HG02973 (cell line): Measurements from ENCODE around the gene MTFMT.
"Not testable (repeated sequence)": the region's sequence is repeated elsewhere in the genome, so short reads cannot be mapped to it uniquely, and the experiment has no call there.

Source experiments
- ATAC-seq: cut with Tn5 transposase; IDR thresholded peaks from one replicate; pipeline ENCODE4 v1.9.1; 2021; ENCODE audit warnings: moderate library complexity; ENCODE audit not compliant: unreplicated experiment

Gene MTFMT

DNA sequence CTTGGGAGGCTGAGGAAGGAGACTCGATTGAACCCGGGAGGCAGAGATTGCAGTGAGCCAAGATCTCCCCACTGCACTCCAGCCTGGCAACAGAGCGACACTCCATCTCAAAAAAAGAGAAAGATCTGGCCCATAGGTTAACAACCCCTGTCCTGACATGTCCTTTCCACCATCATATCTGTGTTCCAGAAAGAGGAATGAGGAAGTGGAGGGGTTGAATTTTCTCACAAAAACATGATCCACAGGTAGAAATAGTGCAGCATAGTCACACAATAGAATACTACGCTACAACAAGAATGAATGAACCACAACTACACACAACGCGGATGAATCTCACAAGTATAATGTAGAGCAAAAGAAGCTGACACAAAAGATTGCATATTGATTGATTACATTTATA is 11.0 kb upstream of the MTFMT start:
- no peak for ATAC-seq

DNA sequence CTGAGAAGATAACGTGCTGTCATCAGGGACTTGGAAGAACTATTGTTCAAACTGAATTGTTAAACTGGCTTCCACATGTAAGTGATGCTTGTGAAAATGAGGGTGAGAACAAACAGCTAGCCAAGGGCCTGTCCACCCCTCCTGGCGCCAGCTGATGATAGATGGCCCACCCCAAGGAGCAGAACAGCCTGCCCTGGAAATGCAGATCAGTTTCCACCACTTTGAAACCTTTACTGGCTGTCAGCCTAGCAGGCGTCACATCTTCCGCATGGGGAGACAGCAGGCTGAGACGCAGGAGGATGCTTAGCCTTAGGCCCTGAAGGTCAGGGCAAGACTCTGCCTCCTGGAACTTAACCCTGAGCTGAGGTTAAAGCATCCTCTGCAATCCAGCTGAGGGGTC is 9.4 kb upstream of the MTFMT start:
- no peak for ATAC-seq

DNA sequence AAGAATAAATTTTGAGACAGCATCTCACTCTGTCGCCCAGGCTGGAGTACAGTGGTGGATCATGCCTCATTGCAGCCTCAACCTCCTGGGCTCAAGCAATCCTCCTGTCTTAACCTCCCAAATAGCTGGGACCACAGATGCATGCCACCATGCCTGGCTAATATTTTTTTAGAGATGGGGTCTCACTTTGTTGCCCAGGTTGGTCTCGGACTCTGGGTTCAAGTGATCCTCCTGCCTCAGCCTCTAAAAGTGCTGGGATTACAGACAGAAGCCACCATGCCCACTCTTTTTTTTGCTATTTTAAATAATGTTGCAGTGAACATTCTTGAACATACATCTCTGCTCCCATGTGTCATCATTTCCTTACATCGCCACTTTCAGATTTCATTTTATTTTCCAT is 9.0 kb upstream of the MTFMT start:
- no peak for ATAC-seq

DNA sequence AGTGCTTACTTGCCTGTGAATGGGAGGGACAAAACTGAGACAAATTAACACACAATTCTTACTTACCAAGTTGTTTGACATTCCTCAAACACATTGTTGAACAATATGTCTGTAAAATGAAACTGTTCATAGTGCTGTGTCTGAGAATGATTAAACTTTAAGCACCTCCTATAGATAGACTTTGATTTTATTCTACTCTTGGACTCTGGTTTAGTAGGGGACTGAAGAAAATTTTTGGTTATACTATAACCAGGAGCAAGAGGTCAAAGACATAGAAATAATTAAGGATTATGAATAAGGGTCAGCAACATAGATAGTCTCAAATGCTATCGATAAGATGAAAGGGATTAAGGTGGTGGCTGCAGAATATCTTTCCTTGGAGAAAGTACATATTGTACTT is 7.9 kb upstream of the MTFMT start:
- ATAC-seq, result no peak

DNA sequence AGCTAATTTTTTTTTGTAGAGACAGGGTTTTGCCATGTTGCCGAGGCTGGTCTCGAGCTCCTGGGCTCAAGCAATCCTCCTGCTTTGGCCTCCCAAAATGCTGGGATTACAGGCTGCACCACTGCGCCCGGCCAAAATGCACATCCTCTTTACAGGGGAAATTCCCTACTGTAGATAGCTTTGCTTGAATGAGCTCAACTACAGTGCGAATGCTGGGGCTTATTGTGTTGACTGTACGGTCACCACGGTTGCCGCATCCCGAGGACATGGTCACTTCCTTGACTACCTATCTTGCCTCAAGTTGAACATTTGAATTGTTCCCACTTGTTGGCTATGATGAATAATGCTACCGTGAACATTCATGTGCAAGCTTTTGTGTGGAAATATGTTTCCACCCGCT is 5.3 kb upstream of the MTFMT start:
- ATAC-seq, result no peak

DNA sequence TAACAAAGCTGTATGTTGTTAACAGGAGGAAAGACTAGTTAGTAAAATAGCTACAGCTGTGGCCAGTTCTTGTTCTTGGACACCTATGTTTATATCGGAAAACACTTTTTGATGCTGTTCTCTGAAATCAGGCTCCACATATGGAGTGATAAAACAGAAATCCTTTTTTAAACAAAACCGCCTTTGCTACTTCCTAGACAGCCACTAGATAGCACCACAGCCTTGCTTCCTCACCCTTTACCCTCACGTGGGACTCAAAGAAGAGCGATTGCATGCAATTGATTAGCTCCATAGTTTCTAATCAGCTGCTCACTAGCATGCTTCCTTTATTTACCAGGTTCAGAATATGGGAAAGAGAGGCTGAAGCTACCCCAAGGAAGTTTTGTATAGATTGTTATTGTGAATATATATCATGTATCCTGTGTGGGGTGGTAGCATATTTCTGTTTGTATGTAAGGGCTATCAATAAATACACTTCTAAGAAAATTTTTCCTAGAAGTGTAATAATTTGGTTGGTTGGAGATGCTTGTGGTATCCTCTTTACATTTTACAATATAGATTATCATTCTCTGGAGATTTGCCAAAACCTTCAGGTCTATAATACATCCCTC is 4.3 kb upstream of the MTFMT start:
- ATAC-seq, result no peak

DNA sequence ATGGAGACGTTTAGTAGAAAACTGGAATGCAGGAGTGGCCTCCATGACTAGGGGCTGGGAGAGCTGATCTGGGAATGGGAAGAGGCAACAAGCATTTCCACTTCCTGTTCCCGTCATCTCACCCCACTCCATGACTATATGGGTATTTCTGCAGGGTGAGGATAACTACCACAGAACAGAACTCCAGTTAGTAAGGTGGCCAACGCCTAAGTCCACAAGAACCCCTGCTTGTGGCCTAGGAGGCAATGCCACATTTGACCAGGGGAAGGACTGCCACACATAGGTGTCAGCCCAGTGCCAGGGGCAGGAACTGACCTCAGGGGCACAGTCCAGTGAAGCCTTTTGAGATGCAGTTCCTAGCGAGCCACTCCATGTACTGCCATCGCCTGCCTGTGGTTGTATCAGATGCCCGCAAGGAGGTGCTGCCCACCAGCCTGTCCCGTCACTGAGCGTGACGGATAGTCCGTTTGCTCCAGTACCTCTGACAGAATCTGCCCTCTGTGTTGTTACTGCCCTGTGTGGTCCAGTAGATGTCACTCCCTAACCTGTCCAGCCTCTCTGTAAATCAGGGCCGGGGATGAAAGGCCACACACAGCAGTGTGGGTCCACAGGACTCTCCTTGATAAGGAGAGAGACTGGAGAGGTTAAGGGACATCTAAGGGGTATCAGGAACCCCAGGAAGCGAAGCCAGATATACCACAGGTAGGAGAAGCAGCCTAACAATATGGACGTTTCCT is 3.5 kb upstream of the MTFMT start:
- no peak for ATAC-seq

DNA sequence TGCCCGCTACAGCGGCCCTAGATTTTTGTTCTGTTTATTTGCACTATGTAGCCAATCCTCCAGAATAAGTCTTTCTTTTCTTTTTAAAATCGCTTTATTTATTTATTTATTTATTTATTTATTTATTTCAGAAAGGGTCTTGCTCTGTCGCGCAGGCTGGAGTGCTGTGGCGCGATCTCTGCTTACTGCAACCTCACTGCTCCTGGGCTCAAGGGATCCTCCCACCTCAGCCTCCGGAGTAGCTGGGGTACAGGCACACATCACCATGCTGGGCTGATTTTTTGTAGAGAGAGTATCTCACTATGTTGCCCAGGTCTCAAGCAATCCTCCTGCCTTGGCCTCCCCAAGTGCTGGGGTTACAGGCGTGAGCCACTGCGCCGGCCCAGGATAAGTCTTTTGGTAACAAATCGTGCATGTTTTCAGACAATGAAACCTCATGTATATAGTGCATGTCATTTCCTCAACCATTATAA is 333 bp upstream of the MTFMT start:
- no peak for ATAC-seq

DNA sequence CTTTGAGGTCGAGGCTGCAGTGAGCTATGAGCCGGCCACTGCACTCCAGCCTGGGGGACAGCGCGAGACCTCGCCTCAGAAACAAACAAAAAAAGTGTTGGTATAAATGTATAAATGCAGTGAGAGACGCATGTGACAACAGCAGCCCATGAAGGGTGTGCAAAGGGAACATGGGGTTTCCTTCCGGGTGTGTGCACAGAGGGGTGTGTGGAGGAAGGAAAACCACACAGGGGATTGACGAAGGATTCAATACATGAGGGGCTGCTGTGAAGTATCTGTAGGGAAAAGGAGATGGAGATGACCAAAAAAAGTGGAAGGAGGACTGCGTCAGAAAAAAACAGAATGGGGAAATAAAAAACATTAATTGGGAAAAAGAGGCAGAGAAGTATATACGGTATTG is 1.1 kb downstream of the MTFMT start:
- no peak for ATAC-seq

DNA sequence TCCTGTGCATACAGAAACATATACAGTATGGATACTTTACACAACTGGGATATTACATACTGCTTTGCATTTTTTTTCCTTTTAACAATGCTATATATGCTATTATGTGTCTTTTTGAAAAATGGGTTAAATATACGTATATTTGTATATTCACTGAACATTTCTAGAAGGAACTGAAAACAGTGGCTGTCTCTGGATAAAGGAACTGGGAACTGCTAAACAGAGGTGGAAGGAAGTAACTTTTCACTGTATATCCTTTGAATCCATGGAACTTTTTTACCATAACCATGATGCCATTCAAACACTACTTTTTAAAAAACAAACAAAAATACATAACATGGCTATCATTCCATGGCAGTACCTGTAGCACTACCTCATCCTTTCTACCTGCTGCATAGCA is 1.8 kb downstream of the MTFMT start:
- no peak for ATAC-seq

DNA sequence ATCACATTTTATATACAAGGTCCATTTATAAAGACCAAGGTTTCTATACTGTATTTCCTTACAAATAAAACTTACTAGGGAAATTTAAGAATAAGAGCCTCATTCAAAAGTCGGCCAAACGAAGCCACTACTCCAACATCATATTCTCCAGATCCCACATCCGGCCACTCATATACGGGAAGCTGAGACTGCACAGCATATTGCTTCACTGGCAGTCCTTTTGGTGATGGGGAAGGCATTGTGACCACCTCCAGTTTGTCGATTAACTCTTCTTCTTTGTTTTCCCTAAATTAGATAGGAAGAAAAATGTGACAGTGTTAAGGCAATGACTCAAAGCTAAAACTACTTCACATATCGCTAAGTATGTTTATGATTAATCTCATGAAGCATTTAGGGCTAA is 2.7 kb downstream of the MTFMT start:
- no peak for ATAC-seq

DNA sequence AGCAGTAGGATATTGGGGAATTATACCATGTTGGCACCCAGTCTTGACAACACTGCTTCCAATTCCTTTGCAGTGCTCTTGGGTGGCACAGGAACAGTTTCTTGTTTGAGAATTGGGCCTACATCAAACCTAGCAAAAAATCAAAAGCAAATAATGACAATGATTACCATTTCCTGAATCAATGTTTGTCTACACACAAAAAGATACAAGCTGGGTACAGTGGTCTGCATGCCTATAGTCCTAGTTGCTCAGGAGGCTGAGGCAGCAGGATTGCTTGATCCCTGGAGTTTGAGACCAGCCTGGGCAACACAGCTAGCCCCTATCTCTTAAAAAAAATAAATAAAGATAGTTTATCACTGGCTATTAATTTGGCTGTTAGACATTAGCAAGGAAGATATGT is 8.0 kb downstream of the MTFMT start:
- ATAC-seq, result no peak

DNA sequence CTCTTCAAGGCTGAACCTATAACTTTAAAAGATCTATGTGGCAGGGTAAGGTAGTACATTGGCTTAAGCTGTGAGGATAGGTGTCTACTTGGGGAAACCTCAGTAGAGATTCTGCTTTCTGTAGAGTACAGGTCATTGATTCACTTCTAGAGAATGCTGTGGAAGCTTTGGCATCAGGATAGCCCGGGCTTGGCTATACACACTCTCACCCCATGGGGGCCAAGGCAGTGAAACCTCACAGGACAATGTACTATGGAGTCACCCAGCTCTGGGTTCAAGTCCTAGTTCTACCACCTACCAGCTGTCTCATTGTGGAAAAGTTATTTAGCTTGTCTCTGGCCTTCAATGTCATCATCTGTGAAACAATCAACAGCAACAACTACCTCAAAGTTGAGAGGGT is 9.0 kb downstream of the MTFMT start:
- no peak for ATAC-seq

DNA sequence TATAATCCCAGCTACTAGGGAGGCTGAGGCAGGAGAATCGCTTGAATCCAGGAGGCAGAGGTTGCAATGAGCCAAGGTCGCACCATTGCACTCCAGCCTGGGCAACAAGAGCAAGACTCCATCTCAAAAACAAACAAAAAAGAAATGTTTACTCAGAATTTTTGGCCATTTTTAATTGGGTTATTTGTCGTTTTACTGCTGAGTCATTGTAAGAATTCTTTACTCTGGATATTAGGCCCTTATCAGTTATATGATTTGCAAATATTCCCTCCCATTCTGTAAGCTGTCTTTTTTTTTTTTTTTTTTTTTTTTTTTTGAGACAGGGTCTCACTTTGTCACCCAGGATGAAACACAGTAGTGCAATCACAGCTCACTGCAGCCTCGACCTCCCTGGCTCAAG is 18.2 kb downstream of the MTFMT start:
- not testable (repeated sequence) for ATAC-seq

DNA sequence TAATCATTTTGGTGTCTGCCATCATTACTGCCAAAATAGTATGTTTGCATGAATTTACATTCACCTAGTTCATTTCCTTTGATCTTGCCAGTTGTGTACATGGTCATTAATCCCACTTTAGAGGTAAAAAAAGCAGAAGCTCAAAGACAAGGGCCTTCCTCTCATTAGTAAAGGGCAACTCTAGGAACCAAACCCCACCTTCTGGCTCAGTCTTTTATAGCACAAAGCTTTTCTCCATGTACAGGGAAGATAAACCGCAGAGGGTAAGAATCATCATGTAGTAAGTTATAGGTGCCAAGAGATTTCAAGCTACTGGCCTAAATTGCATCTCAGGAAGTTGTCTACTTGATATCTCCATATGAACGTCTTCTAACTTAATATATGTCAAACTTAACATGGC is 20.5 kb downstream of the MTFMT start:
- no peak for ATAC-seq

DNA sequence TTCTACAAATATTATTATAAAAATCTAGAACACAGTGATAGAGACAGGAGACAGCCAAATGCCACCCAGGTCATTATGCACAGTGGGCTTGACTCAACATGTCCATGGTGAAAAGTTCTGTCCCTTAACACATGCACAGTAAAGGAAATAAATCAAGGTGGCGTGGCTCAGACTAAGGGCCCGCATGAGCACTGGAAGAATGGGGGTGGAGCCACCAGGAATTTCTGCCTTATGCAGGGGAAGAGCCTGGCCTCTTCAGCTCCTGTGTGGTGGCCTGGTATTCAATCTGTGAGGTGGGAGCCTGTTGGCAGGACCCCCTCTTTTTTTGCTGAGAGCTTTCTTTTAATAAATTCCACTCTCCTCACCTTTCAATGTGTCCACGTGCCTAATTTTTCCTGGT is 22.6 kb downstream of the MTFMT start:
- no peak for ATAC-seq

DNA sequence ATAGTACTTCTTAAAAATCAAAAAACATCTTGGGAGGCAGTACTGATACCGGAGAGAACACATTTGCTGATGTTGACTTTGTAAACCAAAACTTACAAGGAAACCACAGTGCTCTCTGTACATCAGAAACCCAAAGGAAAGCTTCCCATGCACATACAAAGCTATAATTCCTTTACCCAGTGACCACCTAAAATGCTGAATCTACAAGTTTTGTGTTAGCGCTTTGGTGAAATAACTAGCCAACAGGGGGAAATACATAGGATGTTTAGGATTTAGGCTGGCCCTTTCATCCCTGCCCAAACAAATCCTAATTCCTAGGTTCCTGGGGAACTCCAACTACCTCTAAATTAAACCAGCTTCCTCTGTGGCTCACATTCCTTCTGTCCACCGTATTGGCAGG is 24.4 kb downstream of the MTFMT start:
- ATAC-seq, result no peak

DNA sequence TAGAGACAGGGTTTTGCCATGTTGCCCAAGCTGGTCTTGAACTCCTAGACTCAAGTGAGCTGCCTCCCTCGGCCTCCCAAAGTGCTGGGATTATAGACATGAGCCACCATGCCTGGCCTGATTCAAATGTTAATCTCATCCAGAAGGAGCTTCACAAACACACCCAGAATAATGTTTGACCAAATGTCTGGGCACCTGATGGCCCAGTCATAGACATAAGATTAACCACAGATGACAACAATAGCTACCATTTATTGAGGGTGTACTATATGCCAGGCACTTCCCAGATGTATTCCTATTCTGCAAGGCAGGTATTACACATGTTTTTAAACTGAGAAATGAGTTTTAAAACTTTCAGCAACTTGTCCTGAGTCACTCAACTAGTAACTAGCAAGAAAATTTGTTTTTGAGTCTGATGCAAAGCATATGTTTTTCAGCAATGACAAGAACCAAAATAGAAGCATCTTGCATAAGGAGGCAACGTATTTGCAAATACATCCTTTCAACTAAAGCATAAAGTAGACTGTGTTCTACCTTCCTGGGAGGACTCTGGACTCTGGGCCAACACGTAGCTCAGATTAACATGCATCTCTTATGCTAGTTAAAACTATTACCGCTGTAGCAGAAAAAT is 31.6 kb downstream of the MTFMT start:
- ATAC-seq, result no peak

DNA sequence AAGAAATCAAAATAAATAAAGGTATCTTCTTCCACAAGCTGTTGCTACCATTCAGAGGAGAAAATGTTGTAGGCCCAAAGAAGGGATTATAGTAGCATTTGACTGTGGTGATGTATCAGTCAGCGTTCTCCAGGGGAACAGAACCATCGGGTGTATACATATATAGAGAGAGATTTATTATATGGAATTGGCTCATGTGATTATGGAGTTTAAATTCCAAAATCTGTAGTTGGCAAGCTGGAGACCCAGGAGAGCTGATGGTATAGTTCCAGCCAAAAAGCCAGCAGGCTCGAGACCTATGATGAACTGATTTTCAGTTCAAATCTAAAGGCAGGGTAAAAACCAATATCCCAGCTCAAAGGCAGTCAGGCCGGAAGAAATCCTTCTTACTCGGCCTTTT is 32.4 kb downstream of the MTFMT start:
- ATAC-seq, result no peak

DNA sequence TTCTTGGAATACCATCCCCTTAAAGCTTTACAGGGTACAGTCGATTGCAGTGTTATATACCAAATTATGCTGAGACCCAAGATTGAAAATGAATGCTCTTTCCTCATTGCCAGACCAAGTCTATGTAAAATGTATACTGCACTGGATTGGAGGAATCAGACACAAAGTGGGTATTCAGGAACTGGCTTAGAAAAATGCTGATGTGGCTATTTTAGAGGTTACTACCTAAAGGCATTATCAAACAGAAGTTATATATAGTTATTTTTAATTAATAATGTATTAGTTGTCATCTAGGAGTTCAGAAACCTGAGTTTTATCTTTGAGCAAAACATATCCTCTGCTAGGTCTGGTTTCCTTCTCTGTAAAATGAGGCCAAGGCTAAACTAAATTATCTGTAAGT is 36.1 kb downstream of the MTFMT start:
- no peak for ATAC-seq

DNA sequence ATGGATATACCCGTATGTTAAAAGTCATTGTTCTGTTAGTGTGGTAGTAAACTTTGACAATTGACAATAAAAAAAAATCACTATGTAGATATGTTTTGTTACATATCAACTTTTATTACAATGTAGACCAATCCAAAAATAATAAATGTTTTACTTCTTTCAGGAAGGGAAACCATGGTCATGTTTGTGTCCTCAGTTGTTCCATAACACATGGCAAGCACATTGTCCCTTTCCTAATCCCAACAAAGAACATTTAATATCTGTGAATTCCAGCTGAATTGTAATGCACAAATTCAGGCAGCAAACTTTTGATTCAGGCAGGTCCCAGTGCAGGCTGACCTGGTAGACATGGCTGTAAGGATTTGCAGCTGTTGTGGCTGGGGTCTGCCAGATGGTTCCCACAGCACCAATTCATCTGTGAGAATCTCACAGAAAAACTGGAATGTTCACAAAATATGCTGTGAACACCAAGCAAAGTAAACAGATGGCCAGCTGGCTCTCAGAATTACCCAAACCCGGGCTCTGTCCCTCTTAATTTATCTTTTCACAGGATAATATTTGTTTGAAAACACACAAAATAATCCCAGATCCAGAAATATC is 37.8 kb downstream of the MTFMT start:
- ATAC-seq, result no peak

DNA sequence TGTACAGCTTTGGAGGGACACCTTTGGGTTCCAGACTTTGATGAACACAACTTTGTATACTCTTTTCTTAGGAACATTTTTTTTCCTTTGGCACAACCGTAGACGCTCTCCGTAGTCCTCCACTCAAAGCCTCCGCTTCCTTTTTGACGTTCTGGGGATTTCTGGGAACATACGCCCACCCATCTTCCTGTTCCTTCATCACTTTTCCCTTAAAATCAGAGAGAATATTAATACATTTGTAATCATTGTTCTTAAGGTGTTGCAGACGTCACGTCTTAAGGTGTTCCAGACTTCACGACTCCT is 39.3 kb downstream of the MTFMT start:
- no peak for ATAC-seq
